Measurements from ENCODE around the gene ARFRP1.

Gene ARFRP1

GRCh38 chr20:63702036-63702665 lies 5.6 kb downstream of the ARFRP1 start:
- Histone ChIP-seq H3K36me3 (ENCODE audit: control insufficient read depth, insufficient read depth, low read length) (peaks cover 4% of the 10 kb centered on the region), H3K79me2 (ENCODE audit: control insufficient read depth, insufficient read depth, low read length) (peaks cover 10% of the 10 kb centered on the region), H3K4me2 (ENCODE audit: low read length) (no peak overlapping the region), H3K79me1 (ENCODE audit: low read length) (peaks cover 8% of the 10 kb centered on the region), H4K8ac (ENCODE audit: low read depth, low read length) (no peak overlapping the region), H3K4me3 (ENCODE audit: low read length) (no peak overlapping the region), H4K5ac (ENCODE audit: low read length) (no peak overlapping the region), H3K27ac (ENCODE audit: low read depth, low read length) (no peak overlapping the region), H3K4ac (ENCODE audit: low read depth, low read length) (no peak overlapping the region), H3K23ac (ENCODE audit: low read length) (no peak overlapping the region), H3K4me1 (ENCODE audit: control insufficient read depth, low read depth, low read length) (no peaks in the 10 kb centered on the region), H2BK120ac (ENCODE audit: low read depth, low read length) (no peak overlapping the region), H2BK15ac (replicated peaks; ENCODE audit: low read depth) (no peak overlapping the region), H3K56ac (ENCODE audit: low read length) (no peak overlapping the region), H2AK5ac (ENCODE audit: low read length) (no peak overlapping the region), H3K27me3 (ENCODE audit: insufficient read depth, low read length, poor library complexity) (no peaks in the 10 kb centered on the region), H2BK5ac (ENCODE audit: low read length) (no peak overlapping the region), H3K18ac (ENCODE audit: low read length) (no peak overlapping the region), H3K9ac (ENCODE audit: low read length) (no peak overlapping the region)
- no peak for DNase-seq
- no CpG with 5 or more reads among the region's 16 CpGs for WGBS (ENCODE audit: extremely low coverage, insufficient coverage, low lambda C conversion rate)

GRCh38 chr20:63701329-63702035 lies 6.3 kb downstream of the ARFRP1 start:
- Histone ChIP-seq H3K23ac (ENCODE audit: low read length) (no peak overlapping the region), H4K8ac (ENCODE audit: low read depth, low read length) (no peak overlapping the region), H4K5ac (ENCODE audit: low read length) (no peak overlapping the region), H3K56ac (ENCODE audit: low read length) (no peak overlapping the region), H3K4ac (ENCODE audit: low read depth, low read length) (no peak overlapping the region), H3K27ac (ENCODE audit: low read depth, low read length) (no peak overlapping the region), H2AK5ac (ENCODE audit: low read length) (no peak overlapping the region), H2BK15ac (replicated peaks; ENCODE audit: low read depth) (no peak overlapping the region), H3K79me2 (ENCODE audit: control insufficient read depth, insufficient read depth, low read length) (peaks cover 4% of the 10 kb centered on the region), H3K36me3 (ENCODE audit: control insufficient read depth, insufficient read depth, low read length) (peaks cover 4% of the 10 kb centered on the region), H3K4me2 (ENCODE audit: low read length) (no peak overlapping the region), H3K9ac (ENCODE audit: low read length) (no peak overlapping the region), H2BK120ac (ENCODE audit: low read depth, low read length) (no peak overlapping the region), H3K4me1 (ENCODE audit: control insufficient read depth, low read depth, low read length) (no peaks in the 10 kb centered on the region), H2BK5ac (ENCODE audit: low read length) (no peak overlapping the region), H3K4me3 (ENCODE audit: low read length) (no peak overlapping the region), H3K18ac (ENCODE audit: low read length) (no peak overlapping the region), H3K79me1 (ENCODE audit: low read length) (peaks cover 4% of the 10 kb centered on the region), H3K27me3 (ENCODE audit: insufficient read depth, low read length, poor library complexity) (no peaks in the 10 kb centered on the region)
- WGBS (ENCODE audit: extremely low coverage, insufficient coverage, low lambda C conversion rate): no CpG with 5 or more reads among the region's 14 CpGs
- no peak for DNase-seq

- Histone ChIP-seq H3K79me2 (ENCODE audit: control insufficient read depth, insufficient read depth, low read length) (no peaks in the 10 kb centered on the region), H3K23ac (ENCODE audit: low read length) (no peak overlapping the region), H2BK15ac (replicated peaks; ENCODE audit: low read depth) (no peak overlapping the region), H3K79me1 (ENCODE audit: low read length) (no peaks in the 10 kb centered on the region), H3K4me2 (ENCODE audit: low read length) (no peak overlapping the region), H2BK120ac (ENCODE audit: low read depth, low read length) (no peak overlapping the region), H3K36me3 (ENCODE audit: control insufficient read depth, insufficient read depth, low read length) (peaks cover 3% of the 10 kb centered on the region), H3K56ac (ENCODE audit: low read length) (no peak overlapping the region), H3K9ac (ENCODE audit: low read length) (no peak overlapping the region), H3K4ac (ENCODE audit: low read depth, low read length) (no peak overlapping the region), H3K18ac (ENCODE audit: low read length) (no peak overlapping the region), H3K27ac (ENCODE audit: low read depth, low read length) (no peak overlapping the region), H3K4me1 (ENCODE audit: control insufficient read depth, low read depth, low read length) (no peaks in the 10 kb centered on the region), H3K4me3 (ENCODE audit: low read length) (no peak overlapping the region), H4K5ac (ENCODE audit: low read length) (no peak overlapping the region), H2BK5ac (ENCODE audit: low read length) (no peak overlapping the region), H3K27me3 (ENCODE audit: insufficient read depth, low read length, poor library complexity) (no peaks in the 10 kb centered on the region), H2AK5ac (ENCODE audit: low read length) (no peak overlapping the region), H4K8ac (ENCODE audit: low read depth, low read length) (no peak overlapping the region)
- WGBS (ENCODE audit: extremely low coverage, insufficient coverage, low lambda C conversion rate): no CpG with 5 or more reads among the region's 5 CpGs
- DNase-seq: no peak
Measured at GRCh38 chr20:63701051-63701328, 6.8 kb downstream of the ARFRP1 start.

- no peak overlapping the region for H2AK5ac ChIP-seq (ENCODE audit: low read length)
- H3K36me3 ChIP-seq (ENCODE audit: control insufficient read depth, insufficient read depth, low read length): peaks cover 1% of the 10 kb centered on the region
- H2BK5ac ChIP-seq (ENCODE audit: low read length): no peak overlapping the region
- H3K4me3 ChIP-seq (ENCODE audit: low read length): no peak overlapping the region
- no peaks in the 10 kb centered on the region for H3K4me1 ChIP-seq (ENCODE audit: control insufficient read depth, low read depth, low read length)
- H2BK120ac ChIP-seq (ENCODE audit: low read depth, low read length): no peak overlapping the region
- H3K4ac ChIP-seq (ENCODE audit: low read depth, low read length): no peak overlapping the region
- no CpG with 5 or more reads among the region's 43 CpGs for WGBS (ENCODE audit: extremely low coverage, insufficient coverage, low lambda C conversion rate)
- no peak overlapping the region for H3K9ac ChIP-seq (ENCODE audit: low read length)
- H3K27me3 ChIP-seq (ENCODE audit: insufficient read depth, low read length, poor library complexity): no peaks in the 10 kb centered on the region
- no peak overlapping the region for H3K27ac ChIP-seq (ENCODE audit: low read depth, low read length)
- no peak overlapping the region for H3K23ac ChIP-seq (ENCODE audit: low read length)
- H3K79me2 ChIP-seq (ENCODE audit: control insufficient read depth, insufficient read depth, low read length): no peaks in the 10 kb centered on the region
- H4K5ac ChIP-seq (ENCODE audit: low read length): no peak overlapping the region
- H3K4me2 ChIP-seq (ENCODE audit: low read length): no peak overlapping the region
- no peak overlapping the region for H3K56ac ChIP-seq (ENCODE audit: low read length)
- no peaks in the 10 kb centered on the region for H3K79me1 ChIP-seq (ENCODE audit: low read length)
- no peak overlapping the region for H3K18ac ChIP-seq (ENCODE audit: low read length)
- no peak overlapping the region for H4K8ac ChIP-seq (ENCODE audit: low read depth, low read length)
- H2BK15ac ChIP-seq (replicated peaks; ENCODE audit: low read depth): no peak overlapping the region
- no peak for DNase-seq
Measured at GRCh38 chr20:63700199-63701050, 7.4 kb downstream of the ARFRP1 start.

GRCh38 chr20:63699466-63700198 lies 8.1 kb downstream of the ARFRP1 start:
- H3K79me1 ChIP-seq (ENCODE audit: low read length): no peaks in the 10 kb centered on the region
- H2BK120ac ChIP-seq (ENCODE audit: low read depth, low read length): no peak overlapping the region
- H2BK15ac ChIP-seq (replicated peaks; ENCODE audit: low read depth): no peak overlapping the region
- no peak overlapping the region for H2BK5ac ChIP-seq (ENCODE audit: low read length)
- WGBS (ENCODE audit: extremely low coverage, insufficient coverage, low lambda C conversion rate): no CpG with 5 or more reads among the region's 24 CpGs
- no peak overlapping the region for H3K4ac ChIP-seq (ENCODE audit: low read depth, low read length)
- no peaks in the 10 kb centered on the region for H3K36me3 ChIP-seq (ENCODE audit: control insufficient read depth, insufficient read depth, low read length)
- H3K4me3 ChIP-seq (ENCODE audit: low read length): no peak overlapping the region
- H3K27ac ChIP-seq (ENCODE audit: low read depth, low read length): no peak overlapping the region
- no peak overlapping the region for H2AK5ac ChIP-seq (ENCODE audit: low read length)
- no peaks in the 10 kb centered on the region for H3K4me1 ChIP-seq (ENCODE audit: control insufficient read depth, low read depth, low read length)
- H3K56ac ChIP-seq (ENCODE audit: low read length): peak overlapping the region; percentile 25
- no peak overlapping the region for H3K18ac ChIP-seq (ENCODE audit: low read length)
- H3K23ac ChIP-seq (ENCODE audit: low read length): no peak overlapping the region
- no peak overlapping the region for H4K5ac ChIP-seq (ENCODE audit: low read length)
- H3K9ac ChIP-seq (ENCODE audit: low read length): no peak overlapping the region
- no peak overlapping the region for H4K8ac ChIP-seq (ENCODE audit: low read depth, low read length)
- no peaks in the 10 kb centered on the region for H3K79me2 ChIP-seq (ENCODE audit: control insufficient read depth, insufficient read depth, low read length)
- no peak for DNase-seq
- no peak overlapping the region for H3K4me2 ChIP-seq (ENCODE audit: low read length)
- no peaks in the 10 kb centered on the region for H3K27me3 ChIP-seq (ENCODE audit: insufficient read depth, low read length, poor library complexity)
